Natural killer cell (primary cell): ENCODE data around the gene DPP9. TPM values are rescaled to one million over a fixed set of nuclear protein-coding genes. Genes with fewer than 3 reads are reported as not detected.
A peak's percentile ranks its signal among the peaks of the same experiment; 100 is the strongest.

Experiments used
- ATAC-seq, 3 donors: fragments of 150-1000 bp in 2 of 3; fragments of 200-7000 bp in 1 of 3; cut with Tn5 transposase; 1 replicate in 1 of 3; 2 replicates in 2 of 3; pipeline ENCODE4 v1.10.0; 2021; ENCODE audit warnings: mild to moderate bottlenecking in 2 of 3, moderate library complexity in 2 of 3
- DNase-seq, 2 donors: peaks; one replicate each; pipeline versions ENCODE4 v3.0.0 to v3.0.0-alpha.2; 2013 to 2021; ENCODE audit warnings: mixed read lengths in 1 of 2
- H3K27ac ChIP-seq: one replicate; pipeline ENCODE4 v1.5.1; 2013; ENCODE audit warnings: mild to moderate bottlenecking, low read length
- H3K27me3 ChIP-seq: one replicate; pipeline ENCODE4 v1.6.1; 2013; ENCODE audit warnings: low read length; ENCODE audit not compliant: control insufficient read depth, insufficient read depth
- H3K36me3 ChIP-seq: one replicate; pipeline ENCODE4 v1.6.1; 2013; ENCODE audit warnings: low read length; ENCODE audit not compliant: control insufficient read depth, insufficient read depth
- H3K4me1 ChIP-seq: one replicate; pipeline ENCODE4 v1.6.1; 2013; ENCODE audit warnings: low read length; ENCODE audit not compliant: control insufficient read depth, insufficient read depth
- H3K4me3 ChIP-seq: one replicate; pipeline ENCODE4 v1.5.1; 2013; ENCODE audit warnings: low read length
- H3K9me3 ChIP-seq: one replicate; pipeline ENCODE4 v1.6.1; 2013; ENCODE audit warnings: low read length; ENCODE audit not compliant: control insufficient read depth, insufficient read depth
- H3K27ac Mint-ChIP-seq, 2 donors: one replicate each; pipeline ENCODE4 v1.8.0; 2022; ENCODE audit warnings: mild to moderate bottlenecking in 2 of 2, mixed read lengths in 2 of 2, moderate library complexity in 1 of 2
- H3K27me3 Mint-ChIP-seq, 2 donors: one replicate each; pipeline ENCODE4 v1.8.0; 2022; ENCODE audit warnings: low read depth in 2 of 2, mixed read lengths in 2 of 2
- H3K36me3 Mint-ChIP-seq: one replicate; pipeline ENCODE4 v1.8.0; 2022; ENCODE audit warnings: mixed read lengths
- H3K4me1 Mint-ChIP-seq, 2 donors: one replicate each; pipeline ENCODE4 v1.8.0; 2022; ENCODE audit warnings: mixed read lengths in 2 of 2
- H3K4me3 Mint-ChIP-seq: one replicate; pipeline ENCODE4 v1.8.0; 2022; ENCODE audit warnings: mild to moderate bottlenecking, moderate library complexity, mixed read lengths
- H3K9me3 Mint-ChIP-seq, 2 donors: one replicate each; pipeline ENCODE4 v1.8.0; 2022; ENCODE audit warnings: mixed read lengths in 2 of 2
- WGBS: methylation state at CpG from one replicate; pipeline ENCODE4 v1.1.7; 2013; ENCODE audit warnings: missing lambda C conversion rate; ENCODE audit not compliant: insufficient coverage; 5-methylcytosine and 5-hydroxymethylcytosine counted together
- intact Hi-C: fragments of 100-400 bp; cut with micrococcal nuclease; formaldehyde crosslinking; loops from one replicate; pipeline ENCODE4 v1.14.2; 2022
- total RNA-seq, 4 donors: library from RNA; stranded (reverse); fragments of 120-200 nt in 1 of 4; gene quantifications; one replicate each; pipeline versions ENCODE4 v1.2.3 to v1.2.4, GENCODE V29; 2013 to 2022
- TF ChIP-seq, protein P1 (sequence below): fragments of 200-600 bp; IDR thresholded peaks from one replicate; pipeline ENCODE4 v1.8.0; 2022; ENCODE audit warnings: antibody characterized with exemption

Gene DPP9
- total RNA-seq, result 100 to 1,000 TPM; 133 to 183 (median 165) TPM
- 44.2 TPM for total RNA-seq (2013)

DNA sequence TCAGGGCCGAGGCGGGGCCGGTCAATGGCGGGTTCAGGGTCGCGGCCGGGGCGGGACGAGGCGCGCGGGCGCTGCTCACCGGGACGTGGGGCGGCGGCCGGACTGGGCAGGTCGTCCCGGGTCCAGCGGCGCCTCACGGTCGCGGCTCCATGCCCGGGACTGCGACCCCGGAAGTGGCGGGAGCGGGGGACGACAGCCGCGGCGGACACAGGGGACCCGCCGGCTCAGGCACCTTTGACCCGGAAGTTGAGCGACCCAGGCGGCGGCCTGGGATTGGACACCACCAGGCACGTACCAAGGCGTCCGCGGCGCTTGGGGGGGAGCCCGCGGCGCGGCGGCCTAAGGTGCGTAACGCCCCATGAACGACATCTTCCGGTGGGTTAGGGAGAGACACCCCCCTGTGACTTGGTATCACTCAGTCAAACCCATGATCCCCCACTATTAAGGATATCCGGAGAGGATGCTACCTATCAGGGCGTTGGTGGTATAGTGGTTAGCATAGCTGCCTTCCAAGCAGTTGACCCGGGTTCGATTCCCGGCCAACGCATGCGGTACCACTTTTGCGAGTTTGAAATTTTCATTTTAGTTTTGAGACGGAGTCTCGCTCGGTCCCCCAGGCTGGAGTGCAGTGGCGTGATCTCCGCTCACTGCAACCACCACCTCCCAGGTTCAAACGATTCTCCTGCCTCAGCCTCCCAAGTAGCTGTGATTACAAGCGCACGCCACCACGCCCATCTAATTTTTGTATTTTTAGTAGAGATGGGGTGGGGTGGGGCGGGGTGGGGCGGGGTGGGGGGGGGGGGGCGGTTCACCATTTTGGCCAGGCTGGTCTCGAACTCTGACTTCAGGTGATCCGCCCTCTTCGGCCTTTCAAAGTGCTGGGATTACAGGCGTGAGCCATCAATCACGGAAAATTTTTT is at the start of gene DPP9:
Gene DPP9, minus strand, starts transcription at position 248 of the 920 bp plus-strand sequence. CDS start 3,936 bp downstream, outside the sequence.
- TF ChIP-seq, protein P1, sequence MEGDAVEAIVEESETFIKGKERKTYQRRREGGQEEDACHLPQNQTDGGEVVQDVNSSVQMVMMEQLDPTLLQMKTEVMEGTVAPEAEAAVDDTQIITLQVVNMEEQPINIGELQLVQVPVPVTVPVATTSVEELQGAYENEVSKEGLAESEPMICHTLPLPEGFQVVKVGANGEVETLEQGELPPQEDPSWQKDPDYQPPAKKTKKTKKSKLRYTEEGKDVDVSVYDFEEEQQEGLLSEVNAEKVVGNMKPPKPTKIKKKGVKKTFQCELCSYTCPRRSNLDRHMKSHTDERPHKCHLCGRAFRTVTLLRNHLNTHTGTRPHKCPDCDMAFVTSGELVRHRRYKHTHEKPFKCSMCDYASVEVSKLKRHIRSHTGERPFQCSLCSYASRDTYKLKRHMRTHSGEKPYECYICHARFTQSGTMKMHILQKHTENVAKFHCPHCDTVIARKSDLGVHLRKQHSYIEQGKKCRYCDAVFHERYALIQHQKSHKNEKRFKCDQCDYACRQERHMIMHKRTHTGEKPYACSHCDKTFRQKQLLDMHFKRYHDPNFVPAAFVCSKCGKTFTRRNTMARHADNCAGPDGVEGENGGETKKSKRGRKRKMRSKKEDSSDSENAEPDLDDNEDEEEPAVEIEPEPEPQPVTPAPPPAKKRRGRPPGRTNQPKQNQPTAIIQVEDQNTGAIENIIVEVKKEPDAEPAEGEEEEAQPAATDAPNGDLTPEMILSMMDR, result no peak
- H3K4me1 ChIP-seq, result peaks cover 34% of the 10 kb centered on the region
- intact Hi-C loops, result loop anchor here (1.0 to 5.0 kb wide), 2 partner anchors 67 to 1178 kb away; partner anchors contain the start of genes FEM1A, NDUFA11 and VMAC
- H3K27me3 ChIP-seq, result no peaks in the 10 kb centered on the region
- peak within 1 kb of the TSS; percentile 98 for H3K4me3 ChIP-seq
- H3K4me3 Mint-ChIP-seq, result peak within 1 kb of the TSS; percentile 95
- WGBS, result under 1% methylated on average over 69 of the region's 79 CpGs
- peak within 1 kb of the TSS; percentile 77 for H3K27ac ChIP-seq
- peaks cover 25% of the 10 kb centered on the region for H3K36me3 ChIP-seq
- no peaks in the 10 kb centered on the region for H3K9me3 Mint-ChIP-seq
- peaks cover 32 to 55% of the 10 kb centered on the region in 2 donors for H3K4me1 Mint-ChIP-seq
- H3K27me3 Mint-ChIP-seq, result peaks cover 0 to 3% of the 10 kb centered on the region in 2 donors
- H3K36me3 Mint-ChIP-seq, result no peaks in the 10 kb centered on the region
- DNase-seq (peak; percentile 91 to 99), ATAC-seq (peak; percentile 94 to 99 (median 94))
- H3K27ac Mint-ChIP-seq, result peak within 1 kb of the TSS; percentile 98
- H3K9me3 ChIP-seq, result no peaks in the 10 kb centered on the region

DNA sequence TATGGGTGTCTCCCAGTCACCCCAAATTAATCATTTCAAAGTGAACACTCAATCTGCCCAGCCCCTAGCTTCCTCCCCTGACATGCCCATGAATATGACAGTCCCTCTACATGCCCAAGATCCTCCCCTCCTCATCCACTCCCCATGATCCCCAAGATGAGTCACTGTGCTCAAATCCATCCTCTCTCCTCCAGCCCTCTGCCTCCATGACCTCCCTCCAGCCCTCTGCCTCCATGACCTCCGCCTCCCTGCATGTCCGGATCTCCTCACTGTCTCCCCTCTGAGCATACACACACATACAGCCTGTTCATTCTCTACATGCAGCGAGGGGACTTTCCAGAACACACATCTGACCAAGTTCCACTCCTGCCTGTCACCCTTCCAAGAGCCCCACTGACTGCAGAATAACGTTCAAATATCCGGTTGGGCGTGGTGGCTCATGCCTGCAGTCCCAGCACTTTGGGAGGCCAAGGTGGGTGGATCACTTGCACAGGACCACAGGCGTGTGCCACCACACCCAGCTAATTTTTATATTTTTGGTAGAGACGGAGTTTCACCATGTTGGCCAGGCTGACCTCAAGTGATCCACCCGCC is 49.5 kb upstream of the DPP9 start:
- intact Hi-C loops, result no loop called here
- TF ChIP-seq, protein P1, result no peak
- ATAC-seq, result no peak
- H3K27me3 Mint-ChIP-seq, result peaks cover 10 to 15% of the 10 kb centered on the region in 2 donors
- Histone ChIP-seq H3K4me3 (no peak overlapping the region), H3K36me3 (no peaks in the 10 kb centered on the region), H3K4me1 (peaks cover 4% of the 10 kb centered on the region), H3K27me3 (no peaks in the 10 kb centered on the region), H3K9me3 (peaks cover 6% of the 10 kb centered on the region), H3K27ac (no peak overlapping the region)
- WGBS, result 75% methylated on average over 9 of the region's 9 CpGs
- H3K4me1 Mint-ChIP-seq, result peaks cover 0 to 10% of the 10 kb centered on the region in 2 donors
- H3K36me3 Mint-ChIP-seq, result no peaks in the 10 kb centered on the region
- no peak overlapping the region for H3K4me3 Mint-ChIP-seq
- no peak for DNase-seq
- no peaks in the 10 kb centered on the region for H3K9me3 Mint-ChIP-seq
- no peak overlapping the region for H3K27ac Mint-ChIP-seq

DNA sequence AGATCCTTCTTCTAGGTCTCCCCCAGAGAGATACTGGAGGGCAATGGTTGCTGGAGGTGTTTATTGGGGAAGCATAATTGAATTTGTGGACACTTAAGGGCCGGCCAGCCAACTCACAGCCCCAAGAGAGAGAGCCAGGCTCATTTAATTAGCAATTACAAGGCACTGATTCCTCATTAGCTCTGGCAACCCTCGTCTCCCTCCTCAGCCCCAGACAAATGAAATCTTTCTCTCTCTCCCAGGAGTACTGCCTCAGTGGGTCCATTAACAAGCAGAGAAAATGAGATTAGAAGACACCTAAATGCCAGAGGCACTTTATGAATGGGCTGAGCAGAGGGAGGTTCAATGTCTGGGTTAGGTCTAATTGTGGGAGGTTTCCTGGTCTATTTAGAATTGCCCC is 48.9 kb upstream of the DPP9 start:
- DNase-seq (no peak), ATAC-seq (no peak)
- Mint-ChIP-seq H3K4me3 (no peak overlapping the region), H3K36me3 (no peaks in the 10 kb centered on the region), H3K4me1 (peaks cover 0 to 10% of the 10 kb centered on the region in 2 donors), H3K27ac (no peak overlapping the region), H3K9me3 (no peaks in the 10 kb centered on the region), H3K27me3 (peaks cover 8 to 15% of the 10 kb centered on the region in 2 donors)
- H3K4me3 ChIP-seq, result no peak overlapping the region
- H3K4me1 ChIP-seq, result peaks cover 4% of the 10 kb centered on the region
- WGBS, result 68% methylated on average over 2 of the region's 2 CpGs
- TF ChIP-seq, protein P1, result no peak
- intact Hi-C loops, result no loop called here
- no peak overlapping the region for H3K27ac ChIP-seq
- H3K27me3 ChIP-seq, result no peaks in the 10 kb centered on the region
- H3K36me3 ChIP-seq, result no peaks in the 10 kb centered on the region
- H3K9me3 ChIP-seq, result peaks cover 6% of the 10 kb centered on the region
